Transverse colon (tissue), 4 donors: ENCODE data around the gene FBLN2. TPM values are rescaled to one million over a fixed set of nuclear protein-coding genes. Genes with fewer than 3 reads are reported as not detected.
"Not testable (repeated sequence)": the region's sequence is repeated elsewhere in the genome, so short reads cannot be mapped to it uniquely, and the experiment has no call there.

Source experiments
- DNase-seq: peaks from one replicate; pipeline ENCODE4 v3.0.0-alpha.2; 2019
- H3K27ac ChIP-seq, 4 donors: fragments of 200-600 bp; sonication (generic); 2 replicates each; pipeline ENCODE4 v1.5.1; 2016 to 2018; ENCODE audit warnings: inconsistent platforms in 4 of 4
- H3K27me3 ChIP-seq: fragments of 200-600 bp; sonication (generic); 2 replicates; pipeline ENCODE4 v1.5.1; 2017; ENCODE audit warnings: inconsistent platforms
- H3K36me3 ChIP-seq, 4 donors: fragments of 200-600 bp; sonication (generic); 2 replicates each; pipeline ENCODE4 v1.5.1; 2017 to 2019; ENCODE audit warnings: inconsistent platforms in 4 of 4
- H3K4me1 ChIP-seq, 4 donors: fragments of 200-600 bp; sonication (generic); 2 replicates each; pipeline ENCODE4 v1.5.1; 2017 to 2020; ENCODE audit warnings: inconsistent platforms in 4 of 4
- H3K4me3 ChIP-seq, 4 donors: fragments of 200-600 bp; sonication (generic); 1 replicate in 1 of 4; 2 replicates in 3 of 4; pipeline versions ENCODE4 v1.5.1 to v1.6.1; 2017 to 2019; ENCODE audit warnings: inconsistent platforms in 4 of 4
- H3K9me3 ChIP-seq, 2 donors: fragments of 200-600 bp; sonication (generic); 2 replicates each; pipeline ENCODE4 v1.5.1; 2017 to 2019; ENCODE audit warnings: inconsistent platforms in 2 of 2
- EP300 ChIP-seq: sonication (generic); formaldehyde crosslinking; IDR thresholded peaks from one replicate; pipeline ENCODE4 v1.6.1; 2017; ENCODE audit warnings: antibody characterized with exemption, low read depth
- POLR2A ChIP-seq: fragments of 450-650 bp; IDR thresholded peaks from one replicate; pipeline ENCODE4 v1.6.1; 2016; ENCODE audit warnings: antibody characterized with exemption, mild to moderate bottlenecking, moderate library complexity
- POLR2AphosphoS5 ChIP-seq, 3 donors: sonication (generic); formaldehyde crosslinking; IDR thresholded peaks; one replicate each; pipeline ENCODE4 v1.6.1; 2016; ENCODE audit warnings: antibody characterized with exemption in 3 of 3
- WGBS, 2 donors: methylation state at CpG; one replicate each; pipeline ENCODE4 v1.1.5; 2018; ENCODE audit warnings: low coverage in 1 of 2; 5-methylcytosine and 5-hydroxymethylcytosine counted together
- in situ Hi-C, 4 donors: fragments of 200-750 bp; cut with MboI; loops; one replicate each; pipeline versions ENCODE4 v1.15.0 to v1.15.1; 2017; ENCODE audit warnings: low sequenced_read_pairs in 3 of 4, low pct_ligation_motif_present in 1 of 4, low pct_unique_long_range_greater_than_20kb in 1 of 4
- intact Hi-C: fragments of 100-400 bp; cut with DNase I; formaldehyde crosslinking; loops from one replicate; pipeline ENCODE4 v1.15.1; 2023; ENCODE audit warnings: low total_unique reads
- total RNA-seq, 4 donors: library from RNA; depleted of rRNA; stranded (reverse); fragments of >200 nt; gene quantifications; one replicate each; pipeline ENCODE4 v1.1.0, GENCODE V29; 2016
- TF ChIP-seq, protein P1 (sequence below), 5 experiments: fragments of 200-600 bp in 3 of 5; fragments of 450-650 bp in 2 of 5; sonication (generic) in 3 of 5; IDR thresholded peaks; 1 replicate in 2 of 5; 2 replicates in 3 of 5; pipeline ENCODE4 v1.5.1; 2016 to 2017; ENCODE audit warnings: antibody characterized with exemption in 5 of 5, inconsistent platforms in 3 of 5, mild to moderate bottlenecking in 2 of 5, moderate library complexity in 1 of 5

Gene FBLN2
- total RNA-seq, 4 donors from 2014 or later = 23.0 to 51.5 (median 31.4) TPM

DNA sequence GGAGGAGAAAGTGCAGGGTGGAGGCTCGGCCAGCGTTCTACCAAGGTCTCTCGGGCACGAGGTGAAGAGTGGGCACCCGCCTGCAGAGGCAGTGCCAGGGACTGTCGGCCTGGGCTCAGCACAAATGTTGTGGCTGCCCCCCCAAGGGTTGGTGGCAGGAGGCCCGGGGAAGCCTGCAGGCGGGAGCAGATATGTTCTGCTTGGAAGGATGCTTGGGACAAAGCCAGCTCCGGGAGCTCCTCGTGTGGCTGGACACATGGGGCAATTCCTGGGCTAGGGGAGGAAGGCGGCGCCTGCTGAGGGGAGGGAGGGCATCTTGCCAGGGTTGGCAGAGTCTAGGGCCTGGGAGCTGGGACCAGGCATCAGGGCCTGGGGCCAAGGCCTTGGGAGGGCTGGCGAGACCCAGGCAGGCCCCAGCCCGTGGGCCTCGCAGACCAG, 30.4 kb upstream of the FBLN2 start:
- DNase-seq = no peak
- TF ChIP-seq EP300 (no peak), POLR2A (no peak), POLR2AphosphoS5 (IDR thresholded peaks at IDR 0.05) (no peak)
- TF ChIP-seq, protein P1, sequence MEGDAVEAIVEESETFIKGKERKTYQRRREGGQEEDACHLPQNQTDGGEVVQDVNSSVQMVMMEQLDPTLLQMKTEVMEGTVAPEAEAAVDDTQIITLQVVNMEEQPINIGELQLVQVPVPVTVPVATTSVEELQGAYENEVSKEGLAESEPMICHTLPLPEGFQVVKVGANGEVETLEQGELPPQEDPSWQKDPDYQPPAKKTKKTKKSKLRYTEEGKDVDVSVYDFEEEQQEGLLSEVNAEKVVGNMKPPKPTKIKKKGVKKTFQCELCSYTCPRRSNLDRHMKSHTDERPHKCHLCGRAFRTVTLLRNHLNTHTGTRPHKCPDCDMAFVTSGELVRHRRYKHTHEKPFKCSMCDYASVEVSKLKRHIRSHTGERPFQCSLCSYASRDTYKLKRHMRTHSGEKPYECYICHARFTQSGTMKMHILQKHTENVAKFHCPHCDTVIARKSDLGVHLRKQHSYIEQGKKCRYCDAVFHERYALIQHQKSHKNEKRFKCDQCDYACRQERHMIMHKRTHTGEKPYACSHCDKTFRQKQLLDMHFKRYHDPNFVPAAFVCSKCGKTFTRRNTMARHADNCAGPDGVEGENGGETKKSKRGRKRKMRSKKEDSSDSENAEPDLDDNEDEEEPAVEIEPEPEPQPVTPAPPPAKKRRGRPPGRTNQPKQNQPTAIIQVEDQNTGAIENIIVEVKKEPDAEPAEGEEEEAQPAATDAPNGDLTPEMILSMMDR (IDR thresholded peaks at IDR 0.05) = no peak
- Histone ChIP-seq H3K36me3 (no peaks in the 10 kb centered on the region), H3K27ac (no peak overlapping the region), H3K4me3 (no peak overlapping the region), H3K4me1 (no peaks in the 10 kb centered on the region), H3K9me3 (no peaks in the 10 kb centered on the region), H3K27me3 (no peaks in the 10 kb centered on the region)
- intact Hi-C loops (no loop called here), in situ Hi-C loops (no loop called here)
- 76% methylated on average over 15 of the region's 15 CpGs; no CpG with 5 or more reads in 1 of the 2 donors for WGBS, 2 donors

DNA sequence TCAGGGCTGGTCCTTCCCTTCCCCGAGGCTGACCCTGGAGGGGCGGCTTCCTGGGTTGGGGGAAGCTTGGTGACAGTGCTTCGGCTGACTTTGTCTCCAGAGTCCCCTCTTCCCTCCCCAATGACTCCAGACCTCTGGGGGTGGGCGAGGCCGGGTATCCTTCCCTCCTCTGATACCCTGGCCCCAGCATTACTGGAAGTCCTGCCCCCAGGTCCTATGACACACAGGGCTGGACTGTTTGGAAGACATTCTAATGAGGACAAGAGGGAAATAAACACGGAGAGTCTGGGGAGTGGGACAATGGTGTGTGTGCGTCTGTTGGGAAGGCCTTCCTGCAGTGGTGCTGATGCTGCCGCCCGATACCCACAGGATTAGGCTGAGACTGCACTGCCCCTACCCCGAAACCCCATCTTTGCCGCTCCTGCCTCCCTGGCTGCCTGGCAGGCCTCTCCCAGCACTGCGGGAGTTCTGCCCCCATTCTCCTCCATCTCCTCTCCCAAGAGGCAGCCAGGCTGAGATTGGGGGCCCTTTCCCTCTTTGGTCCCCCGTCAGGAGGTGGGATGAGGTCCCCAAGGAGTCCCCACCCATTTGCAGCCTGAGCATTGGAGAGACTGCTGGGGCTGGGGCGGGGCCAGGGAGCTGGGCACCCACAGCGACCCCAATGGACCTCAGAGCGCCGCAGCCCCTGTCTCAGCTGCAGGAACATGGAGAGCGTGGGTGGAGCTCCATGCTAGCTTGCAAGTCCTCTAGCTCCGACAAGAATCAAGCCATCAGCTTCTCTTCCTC, 29.7 kb upstream of the FBLN2 start:
- Histone ChIP-seq H3K36me3 (no peaks in the 10 kb centered on the region), H3K27me3 (no peaks in the 10 kb centered on the region), H3K27ac (no peak overlapping the region), H3K9me3 (no peaks in the 10 kb centered on the region), H3K4me3 (no peak overlapping the region), H3K4me1 (no peaks in the 10 kb centered on the region)
- intact Hi-C loops (no loop called here), in situ Hi-C loops (no loop called here)
- DNase-seq = no peak
- TF ChIP-seq POLR2AphosphoS5 (IDR thresholded peaks at IDR 0.05) (no peak), EP300 (no peak), POLR2A (no peak)
- TF ChIP-seq, protein P1 (IDR thresholded peaks at IDR 0.05) = no peak
- WGBS, 2 donors = 87% methylated on average over 12 of the region's 19 CpGs; no CpG with 5 or more reads in 1 of the 2 donors

DNA sequence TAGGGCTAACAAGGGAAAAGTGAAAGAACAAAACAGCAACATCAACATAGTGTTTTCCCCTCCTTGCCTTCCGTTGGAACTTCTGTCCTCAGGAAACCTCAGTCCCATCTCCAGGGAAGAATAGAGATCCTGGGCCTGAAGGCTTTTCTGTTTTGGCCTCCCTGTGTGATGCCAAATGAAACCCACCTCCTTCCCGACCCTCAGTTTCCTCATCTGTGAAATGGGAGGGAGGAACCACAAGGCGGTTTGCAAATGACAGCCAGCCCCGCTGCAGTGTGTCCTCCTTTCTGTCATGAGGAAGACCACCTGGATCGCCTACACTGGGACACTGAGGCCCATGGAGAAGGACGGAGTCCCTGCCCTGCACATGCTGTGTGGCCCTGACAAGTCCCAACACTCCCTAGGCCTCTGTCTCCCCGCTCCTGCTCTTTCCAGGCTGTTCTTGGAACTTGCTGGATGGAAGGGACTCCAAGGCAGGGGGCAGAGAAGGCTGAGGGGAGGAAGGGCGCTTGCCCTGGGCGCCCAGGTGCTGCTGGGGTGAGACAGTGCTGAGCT, 28.5 kb upstream of the FBLN2 start:
- no peak for DNase-seq
- Histone ChIP-seq H3K36me3 (no peaks in the 10 kb centered on the region), H3K4me1 (no peaks in the 10 kb centered on the region), H3K27ac (no peak overlapping the region), H3K9me3 (no peaks in the 10 kb centered on the region), H3K4me3 (no peak overlapping the region), H3K27me3 (no peaks in the 10 kb centered on the region)
- in situ Hi-C loops (no loop called here), intact Hi-C loops (no loop called here)
- TF ChIP-seq, protein P1 (IDR thresholded peaks at IDR 0.05) = no peak
- no peak for TF ChIP-seq POLR2AphosphoS5 (IDR thresholded peaks at IDR 0.05)
- TF ChIP-seq EP300 = no peak
- TF ChIP-seq POLR2A = no peak
- 75 to 79% methylated on average over 2 to 9 of the region's 9 CpGs for WGBS, 2 donors

DNA sequence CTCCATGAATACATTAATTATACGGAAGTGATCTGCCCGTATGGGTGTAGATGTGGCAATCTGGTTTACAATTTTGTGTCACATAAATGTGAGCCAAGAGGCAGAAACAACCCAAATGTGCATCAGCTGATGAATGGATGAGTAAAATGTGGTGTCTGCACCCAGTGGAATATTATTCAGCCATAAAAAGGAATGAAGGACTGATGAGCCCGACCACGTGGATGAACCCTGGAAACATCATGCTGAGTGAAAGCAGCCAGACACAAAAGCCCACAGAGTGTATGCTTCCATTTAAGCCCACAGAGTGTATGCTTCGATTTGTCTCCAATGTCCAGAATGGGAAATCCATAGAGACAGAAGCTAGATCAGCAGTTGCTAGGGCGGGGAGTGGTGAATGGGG, 27.6 kb upstream of the FBLN2 start:
- intact Hi-C loops (no loop called here), in situ Hi-C loops (no loop called here)
- no peak for DNase-seq
- WGBS, 2 donors = 42 to 59% methylated on average over 4 to 6 of the region's 6 CpGs
- no peak overlapping the region for H3K4me3 ChIP-seq
- no peaks in the 10 kb centered on the region for H3K27me3 ChIP-seq
- H3K36me3 ChIP-seq = no peaks in the 10 kb centered on the region
- H3K4me1 ChIP-seq = no peaks in the 10 kb centered on the region
- H3K9me3 ChIP-seq = no peaks in the 10 kb centered on the region
- H3K27ac ChIP-seq = no peak overlapping the region
- TF ChIP-seq POLR2A = no peak
- TF ChIP-seq POLR2AphosphoS5 (IDR thresholded peaks at IDR 0.05) = no peak
- TF ChIP-seq EP300 = no peak

DNA sequence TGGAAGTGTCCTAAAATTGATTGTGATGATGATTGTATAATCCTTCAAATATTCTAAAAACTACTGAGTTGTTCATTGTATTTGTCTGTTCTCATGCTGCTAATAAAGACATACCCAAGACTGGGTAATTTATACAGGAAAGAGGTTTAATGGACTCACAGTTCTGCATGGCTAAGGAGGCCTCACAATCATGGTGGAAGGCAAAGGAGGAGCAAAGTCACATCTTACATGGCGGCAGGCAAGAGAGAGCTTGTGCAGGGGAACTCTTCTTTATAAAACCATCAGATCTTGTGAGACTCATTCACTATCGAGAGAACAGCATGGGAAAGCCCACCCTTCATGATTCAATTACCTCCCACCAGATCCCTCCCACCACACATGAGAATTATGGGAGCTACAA, 27.2 kb upstream of the FBLN2 start:
- intact Hi-C loops, H3K36me3 ChIP-seq, H3K9me3 ChIP-seq, H3K4me3 ChIP-seq, in situ Hi-C loops, H3K4me1 ChIP-seq, H3K27ac ChIP-seq, DNase-seq, H3K27me3 ChIP-seq: not testable (repeated sequence)
- 89 to 100% methylated on average over 2 of the region's 2 CpGs for WGBS, 2 donors
